ENCODE results near the gene COL25A1.

DNA sequence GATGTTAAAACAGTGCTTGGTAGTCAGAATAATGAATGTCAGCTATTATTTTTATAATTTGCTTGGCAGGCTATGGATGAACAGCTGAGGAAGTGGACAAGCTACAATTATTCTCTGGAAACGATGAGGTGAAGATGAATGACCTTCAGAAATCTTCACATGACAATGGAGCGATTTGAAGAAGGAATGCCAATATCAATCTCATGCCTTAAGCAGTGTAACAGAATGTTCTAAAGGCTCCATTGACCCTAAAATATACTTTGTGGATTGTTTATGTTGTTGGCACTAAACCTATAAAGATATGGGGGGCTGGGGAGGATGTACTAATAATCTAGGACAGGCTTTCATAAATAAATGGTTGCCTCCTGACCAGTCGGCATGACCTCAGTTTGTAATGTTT is 36.2 kb downstream of the COL25A1 start:
- TF ChIP-seq, protein P1, sequence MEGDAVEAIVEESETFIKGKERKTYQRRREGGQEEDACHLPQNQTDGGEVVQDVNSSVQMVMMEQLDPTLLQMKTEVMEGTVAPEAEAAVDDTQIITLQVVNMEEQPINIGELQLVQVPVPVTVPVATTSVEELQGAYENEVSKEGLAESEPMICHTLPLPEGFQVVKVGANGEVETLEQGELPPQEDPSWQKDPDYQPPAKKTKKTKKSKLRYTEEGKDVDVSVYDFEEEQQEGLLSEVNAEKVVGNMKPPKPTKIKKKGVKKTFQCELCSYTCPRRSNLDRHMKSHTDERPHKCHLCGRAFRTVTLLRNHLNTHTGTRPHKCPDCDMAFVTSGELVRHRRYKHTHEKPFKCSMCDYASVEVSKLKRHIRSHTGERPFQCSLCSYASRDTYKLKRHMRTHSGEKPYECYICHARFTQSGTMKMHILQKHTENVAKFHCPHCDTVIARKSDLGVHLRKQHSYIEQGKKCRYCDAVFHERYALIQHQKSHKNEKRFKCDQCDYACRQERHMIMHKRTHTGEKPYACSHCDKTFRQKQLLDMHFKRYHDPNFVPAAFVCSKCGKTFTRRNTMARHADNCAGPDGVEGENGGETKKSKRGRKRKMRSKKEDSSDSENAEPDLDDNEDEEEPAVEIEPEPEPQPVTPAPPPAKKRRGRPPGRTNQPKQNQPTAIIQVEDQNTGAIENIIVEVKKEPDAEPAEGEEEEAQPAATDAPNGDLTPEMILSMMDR (IDR thresholded peaks at IDR 0.05) = no peak
- no peak for TF ChIP-seq POLR2A (IDR thresholded peaks at IDR 0.05)
